HepG2 (cell line): ENCODE data around the gene ADCYAP1. TPM values are rescaled to one million over a fixed set of nuclear protein-coding genes. Genes with fewer than 3 reads are reported as not detected.

Source experiments
- ATAC-seq: fragments of 200-7000 bp; cut with Tn5 transposase; 3 replicates; pipeline ENCODE4 v1.9.1; 2020; ENCODE audit warnings: mild to moderate bottlenecking, moderate library complexity
- BruUV-seq: library from RNA; stranded (reverse); fragments of 400-500 nt; replicated peaks from 2 replicates; lab custom pipeline; 2021; lab: Mats Ljungman, UMichigan
- CTCF ChIA-PET: fragments of 300-600 bp; formaldehyde crosslinking; extraction: SDS; loops from one replicate; lab custom pipeline; 2021; ENCODE audit warnings: low total read pairs, inconsistent platforms, low intra/inter-chr PET ratio; lab: Yijun Ruan, JAX
- POLR2A ChIA-PET: fragments of 350-600 bp; sonication (Branson Sonifier 250); formaldehyde crosslinking; loops from one replicate; lab custom pipeline; 2020; ENCODE audit warnings: antibody characterized with exemption, inconsistent platforms; lab: Yijun Ruan, JAX
- DNase-seq: peaks from one replicate; pipeline ENCODE4 v3.0.0-alpha.2; 2015; ENCODE audit warnings: low spot score
- FAIRE-seq: peaks from 3 replicates; lab custom pipeline; 2011; peaks lifted over from hg19 to GRCh38; lab: Jason Lieb, UNC
- H2AFZ ChIP-seq: one replicate; pipeline ENCODE4 v1.6.1; 2011; ENCODE audit warnings: low read length, inconsistent platforms
- H3K27ac ChIP-seq: fragments of 300-600 bp; 3 replicates; pipeline ENCODE4 v1.8.0; 2011; ENCODE audit warnings: mixed run types, mild to moderate bottlenecking, mixed read lengths, low read length, inconsistent platforms; ENCODE audit not compliant: insufficient read depth; ENCODE audit errors: extremely low read length
- H3K27me3 ChIP-seq, 2 experiments: fragments of 200-600 bp in 1 of 2; 2 replicates in 1 of 2; 3 replicates in 1 of 2; pipeline versions ENCODE4 v1.6.0 to v1.8.0; 2011; ENCODE audit warnings: low read length in 2 of 2, mild to moderate bottlenecking in 2 of 2, moderate library complexity in 2 of 2, inconsistent platforms in 1 of 2; ENCODE audit not compliant: insufficient read depth in 2 of 2, control insufficient read depth in 1 of 2
- H3K36me3 ChIP-seq, 2 experiments: fragments of 200-600 bp in 1 of 2; replicated peaks in 1 of 2; 2 replicates in 1 of 2; 3 replicates in 1 of 2; pipeline versions ENCODE4 v1.5.1 to v1.8.0; 2011; ENCODE audit warnings: low read length in 2 of 2, inconsistent platforms in 1 of 2; ENCODE audit not compliant: insufficient read depth in 2 of 2, control insufficient read depth in 1 of 2
- H3K4me1 ChIP-seq: 2 replicates; pipeline ENCODE4 v1.5.1; 2012; ENCODE audit warnings: low read length, inconsistent platforms; ENCODE audit not compliant: insufficient read depth
- H3K4me2 ChIP-seq: 2 replicates; pipeline ENCODE4 v1.6.0; 2011; ENCODE audit warnings: low read depth, low read length, inconsistent platforms
- H3K4me3 ChIP-seq, 3 experiments: fragments of 200-600 bp in 1 of 3; sonication (generic), shearing (Covaris generic) in 1 of 3; replicated peaks in 1 of 3; 2 replicates each; pipeline ENCODE4 v1.5.1; 2011 to 2016; ENCODE audit warnings: low read length in 3 of 3, inconsistent platforms in 2 of 3, low read depth in 2 of 3, mild to moderate bottlenecking in 2 of 3, control low read depth in 1 of 3, mixed read lengths in 1 of 3; ENCODE audit not compliant: insufficient read depth in 1 of 3
- H3K79me2 ChIP-seq: one replicate; pipeline ENCODE4 v1.6.1; 2011; ENCODE audit warnings: low read length, inconsistent platforms; ENCODE audit not compliant: insufficient read depth
- H3K9ac ChIP-seq: 2 replicates; pipeline ENCODE4 v1.6.0; 2011; ENCODE audit warnings: mild to moderate bottlenecking, low read depth, low read length, inconsistent platforms; ENCODE audit not compliant: insufficient read depth
- H3K9me3 ChIP-seq: 2 replicates; pipeline ENCODE4 v1.5.1; 2012; ENCODE audit warnings: mild to moderate bottlenecking, low read length
- H4K20me1 ChIP-seq: 2 replicates; pipeline ENCODE4 v1.6.0; 2011; ENCODE audit warnings: inconsistent platforms, mild to moderate bottlenecking, low read length, moderate library complexity; ENCODE audit not compliant: insufficient read depth
- NFYB ChIP-seq: sonication (generic); formaldehyde crosslinking; IDR thresholded peaks from 2 replicates; pipeline ENCODE4 v1.4.0; 2020; ENCODE audit warnings: missing genetic modification reagents
- NR0B2 ChIP-seq: sonication (generic); formaldehyde crosslinking; IDR thresholded peaks from 2 replicates; pipeline ENCODE4 v1.4.0; 2020; ENCODE audit warnings: mild to moderate bottlenecking, missing genetic modification reagents
- ZNF333 ChIP-seq: sonication (generic); formaldehyde crosslinking; IDR thresholded peaks from 2 replicates; pipeline ENCODE4 v1.4.0; 2020; ENCODE audit warnings: mild to moderate bottlenecking, missing genetic modification reagents, borderline replicate concordance
- WGBS: methylation state at CpG from one replicate; pipeline ENCODE4 v1.1.6; 2017; ENCODE audit warnings: low lambda C conversion rate; 5-methylcytosine and 5-hydroxymethylcytosine counted together
- in situ Hi-C: cut with HindIII; loops from 2 replicates; pipeline ENCODE4 v1.10.0; 2017; ENCODE audit warnings: low pct_unique_long_range_greater_than_20kb; ENCODE audit not compliant: extremely low pct_ligation_motif_present
- intact Hi-C: fragments of 100-400 bp; cut with micrococcal nuclease; formaldehyde crosslinking; loops from one replicate; pipeline ENCODE4 v1.10.0; 2022; ENCODE audit not compliant: unreplicated experiment
- polyA plus RNA-seq, 8 experiments: library from polyadenylated mRNA; depleted of rRNA in 3 of 8; stranded (reverse) in 7 of 8; unstranded in 1 of 8; fragments of >200 nt; fragmentation: Illumina TruSeq in 4 of 8; extraction: Trizol in 4 of 8; gene quantifications; 2 replicates each; pipeline versions ENCODE4 v1.2.1 to v1.2.3, GENCODE V29; 2011 to 2016; ENCODE audit warnings: low read depth in 4 of 8, missing spikeins in 1 of 8, mixed read lengths in 1 of 8; ENCODE audit not compliant: insufficient read depth in 1 of 8
- total RNA-seq, 5 experiments: library from RNA; depleted of rRNA; stranded (reverse); fragments of >200 nt; fragmentation: Illumina TruSeq; extraction: Trizol; gene quantifications; 2 replicates each; pipeline ENCODE4 v1.2.3, GENCODE V29; 2016; ENCODE audit warnings: low read depth in 1 of 5
- TF ChIP-seq, protein P1 (sequence below): sonication (generic); formaldehyde crosslinking; IDR thresholded peaks from 2 replicates; pipeline ENCODE4 v1.4.0; 2020; ENCODE audit warnings: mild to moderate bottlenecking, missing genetic modification reagents
- TF ChIP-seq, protein P2 (sequence below): sonication (generic); formaldehyde crosslinking; IDR thresholded peaks from 2 replicates; pipeline ENCODE4 v1.4.0; 2020; ENCODE audit warnings: low read depth, mild to moderate bottlenecking, missing genetic modification reagents

ADCYAP1 gene
- total and polyA plus RNA-seq, 2 of the 13 experiments (the other 11 are each of a cell fraction or from before 2014, with no cell fraction given), result not detected

DNA sequence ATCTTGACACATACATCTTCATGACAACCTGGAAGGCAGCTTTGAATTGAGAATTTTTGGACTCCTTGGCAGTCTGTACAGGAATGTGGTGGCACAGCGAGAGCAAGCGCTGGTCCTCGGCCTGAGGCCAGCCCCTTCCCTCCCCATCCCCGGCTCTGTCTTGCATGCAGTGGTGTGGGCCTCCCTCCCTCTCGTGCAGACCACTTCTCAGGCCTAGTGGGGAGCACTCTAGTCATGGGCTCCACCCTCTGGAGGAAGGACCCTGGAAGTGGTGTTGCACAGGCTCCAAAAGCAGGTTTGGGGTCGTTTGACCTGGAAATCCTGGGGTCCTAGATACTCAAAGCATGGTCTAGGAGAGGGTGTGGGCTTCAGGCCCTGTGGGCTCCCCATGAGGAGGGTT is 32.3 kb downstream of the ADCYAP1 start:
- in situ Hi-C loops (no loop called here), intact Hi-C loops (no loop called here)
- no peaks in the 10 kb centered on the region for H3K36me3 ChIP-seq
- no peak overlapping the region for H3K27ac ChIP-seq
- CTCF ChIA-PET, result no interaction called here
- no peaks in the 10 kb centered on the region for H3K4me1 ChIP-seq
- H3K27me3 ChIP-seq, result no peaks in the 10 kb centered on the region
- no CpG with 5 or more reads among the region's 6 CpGs for WGBS
- no peak for DNase-seq
- FAIRE-seq, result no peak
- ATAC-seq, result no peak
- no peak overlapping the region for H2AFZ ChIP-seq
- no peak overlapping the region for H3K9ac ChIP-seq
- POLR2A ChIA-PET, result no interaction called here
- H3K4me2 ChIP-seq, result no peak overlapping the region
- no peaks in the 10 kb centered on the region for H3K9me3 ChIP-seq
- BruUV-seq, result no TSS peak
- H3K4me3 ChIP-seq, result no peak overlapping the region
- H3K79me2 ChIP-seq, result no peaks in the 10 kb centered on the region
- H4K20me1 ChIP-seq, result no peaks in the 10 kb centered on the region
- TF ChIP-seq NFYB (CRISPR knock-in tag), result no peak
- TF ChIP-seq, protein P1, sequence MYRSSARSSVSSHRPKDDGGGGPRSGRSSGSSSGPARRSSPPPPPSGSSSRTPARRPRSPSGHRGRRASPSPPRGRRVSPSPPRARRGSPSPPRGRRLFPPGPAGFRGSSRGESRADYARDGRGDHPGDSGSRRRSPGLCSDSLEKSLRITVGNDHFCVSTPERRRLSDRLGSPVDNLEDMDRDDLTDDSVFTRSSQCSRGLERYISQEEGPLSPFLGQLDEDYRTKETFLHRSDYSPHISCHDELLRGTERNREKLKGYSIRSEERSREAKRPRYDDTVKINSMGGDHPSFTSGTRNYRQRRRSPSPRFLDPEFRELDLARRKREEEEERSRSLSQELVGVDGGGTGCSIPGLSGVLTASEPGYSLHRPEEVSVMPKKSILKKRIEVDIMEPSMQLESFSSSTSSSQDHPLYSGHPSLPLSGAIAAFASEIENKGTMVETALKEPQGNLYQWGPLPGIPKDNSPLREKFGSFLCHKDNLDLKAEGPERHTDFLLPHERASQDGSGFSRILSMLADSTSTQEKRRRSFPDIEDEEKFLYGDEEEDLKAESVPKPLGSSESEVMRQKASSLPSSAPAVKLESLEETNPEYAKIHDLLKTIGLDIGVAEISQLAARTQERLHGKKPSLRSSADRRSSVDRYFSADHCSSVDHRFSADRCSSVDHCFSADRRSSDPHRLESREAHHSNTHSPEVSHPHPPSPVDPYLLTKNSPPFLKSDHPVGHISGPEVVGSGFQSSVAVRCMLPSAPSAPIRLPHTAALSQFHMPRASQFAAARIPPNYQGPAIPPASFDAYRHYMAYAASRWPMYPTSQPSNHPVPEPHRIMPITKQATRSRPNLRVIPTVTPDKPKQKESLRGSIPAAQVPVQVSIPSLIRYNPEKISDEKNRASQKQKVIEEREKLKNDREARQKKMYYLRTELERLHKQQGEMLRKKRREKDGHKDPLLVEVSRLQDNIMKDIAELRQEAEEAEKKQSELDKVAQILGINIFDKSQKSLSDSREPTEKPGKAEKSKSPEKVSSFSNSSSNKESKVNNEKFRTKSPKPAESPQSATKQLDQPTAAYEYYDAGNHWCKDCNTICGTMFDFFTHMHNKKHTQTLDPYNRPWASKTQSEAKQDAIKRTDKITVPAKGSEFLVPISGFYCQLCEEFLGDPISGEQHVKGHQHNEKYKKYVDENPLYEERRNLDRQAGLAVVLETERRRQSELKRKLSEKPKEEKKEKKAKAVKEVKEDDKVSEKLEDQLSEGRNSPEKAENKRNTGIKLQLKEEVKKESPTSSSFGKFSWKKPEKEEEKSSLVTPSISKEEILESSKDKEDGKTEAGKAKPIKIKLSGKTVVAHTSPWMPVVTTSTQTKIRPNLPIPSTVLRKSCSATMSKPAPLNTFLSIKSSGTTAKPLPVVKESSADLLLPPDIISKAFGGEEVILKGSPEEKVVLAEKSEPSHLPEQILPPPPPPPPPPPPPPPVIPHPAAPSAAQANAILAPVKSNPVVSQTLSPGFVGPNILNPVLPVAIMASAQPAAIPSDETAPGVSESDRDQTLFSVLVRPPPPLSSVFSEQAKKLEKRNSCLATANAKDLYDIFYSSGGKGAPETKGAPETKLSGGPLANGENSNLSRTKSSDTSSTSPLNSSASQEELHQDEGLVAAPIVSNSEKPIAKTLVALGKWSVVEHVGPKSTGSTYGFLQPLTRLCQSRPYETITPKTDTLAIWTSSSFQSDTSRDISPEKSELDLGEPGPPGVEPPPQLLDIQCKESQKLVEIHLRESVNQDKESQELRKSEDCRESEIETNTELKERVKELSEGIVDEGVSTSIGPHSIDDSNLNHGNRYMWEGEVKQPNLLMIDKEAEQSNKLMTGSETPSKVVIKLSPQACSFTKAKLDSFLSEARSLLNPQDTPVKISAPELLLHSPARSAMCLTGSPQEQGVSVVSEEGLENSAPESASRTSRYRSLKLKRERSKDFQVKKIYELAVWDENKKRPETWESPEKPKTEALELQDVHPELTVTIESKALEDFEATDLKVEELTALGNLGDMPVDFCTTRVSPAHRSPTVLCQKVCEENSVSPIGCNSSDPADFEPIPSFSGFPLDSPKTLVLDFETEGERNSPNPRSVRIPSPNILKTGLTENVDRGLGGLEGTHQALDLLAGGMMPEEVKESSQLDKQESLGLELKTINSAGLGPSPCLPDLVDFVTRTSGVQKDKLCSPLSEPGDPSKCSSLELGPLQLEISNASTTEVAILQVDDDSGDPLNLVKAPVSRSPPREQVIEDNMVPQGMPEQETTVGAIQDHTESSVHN (CRISPR knock-in tag), result no peak
- TF ChIP-seq, protein P2, sequence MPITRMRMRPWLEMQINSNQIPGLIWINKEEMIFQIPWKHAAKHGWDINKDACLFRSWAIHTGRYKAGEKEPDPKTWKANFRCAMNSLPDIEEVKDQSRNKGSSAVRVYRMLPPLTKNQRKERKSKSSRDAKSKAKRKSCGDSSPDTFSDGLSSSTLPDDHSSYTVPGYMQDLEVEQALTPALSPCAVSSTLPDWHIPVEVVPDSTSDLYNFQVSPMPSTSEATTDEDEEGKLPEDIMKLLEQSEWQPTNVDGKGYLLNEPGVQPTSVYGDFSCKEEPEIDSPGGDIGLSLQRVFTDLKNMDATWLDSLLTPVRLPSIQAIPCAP (CRISPR knock-in tag), result no peak
- TF ChIP-seq ZNF333 (CRISPR knock-in tag), result no peak
- TF ChIP-seq NR0B2 (CRISPR knock-in tag), result no peak
